Anterior cingulate cortex (tissue), 58 donors: ENCODE results near the gene LRRC17.
"Not testable (repeated sequence)": the region's sequence is repeated elsewhere in the genome, so short reads cannot be mapped to it uniquely, and the experiment has no call there.

Experiments used
- DNase-seq, 58 donors: peaks; one replicate each; lab custom pipeline; 2025; lab: John Stamatoyannopoulos, UW

LRRC17 gene

GRCh38 chr7:102896585-102896984, 16.2 kb upstream of the LRRC17 start:
- no peak for DNase-seq

- DNase-seq, result no peak
These were observed 15.6 kb upstream of the LRRC17 start for GRCh38 chr7:102897211-102897631.

- no peak for DNase-seq
These were observed 14.8 kb upstream of the LRRC17 start for GRCh38 chr7:102897856-102898531.

- no peak for DNase-seq
These were observed 14.3 kb upstream of the LRRC17 start for GRCh38 chr7:102898532-102898859.

- DNase-seq, result not testable (repeated sequence)
These were observed 10.7 kb upstream of the LRRC17 start for GRCh38 chr7:102902052-102902451.

- not testable (repeated sequence) for DNase-seq
These were observed 9.2 kb upstream of the LRRC17 start for GRCh38 chr7:102903576-102903975.

- no peak for DNase-seq
These were observed 4.1 kb upstream of the LRRC17 start for GRCh38 chr7:102908676-102909075.

GRCh38 chr7:102913826-102914225, 1.0 kb downstream of the LRRC17 start:
- no peak for DNase-seq

GRCh38 chr7:102914585-102914984, 1.8 kb downstream of the LRRC17 start:
- DNase-seq, result no peak

- peak in 2 of 58 donors; percentile 2 to 24 for DNase-seq
These were observed 3.6 kb downstream of the LRRC17 start for GRCh38 chr7:102916426-102916825.

- no peak for DNase-seq
These were observed 4.1 kb downstream of the LRRC17 start for GRCh38 chr7:102916881-102917280.

GRCh38 chr7:102917436-102918353, 4.9 kb downstream of the LRRC17 start:
- no peak for DNase-seq

GRCh38 chr7:102918845-102919244, 6.0 kb downstream of the LRRC17 start:
- DNase-seq, result no peak

GRCh38 chr7:102925976-102926782, 13.4 kb downstream of the LRRC17 start:
- no peak for DNase-seq

GRCh38 chr7:102926783-102927140, 14.0 kb downstream of the LRRC17 start:
- no peak for DNase-seq

- no peak for DNase-seq
These were observed 14.6 kb downstream of the LRRC17 start for GRCh38 chr7:102927312-102927933.

GRCh38 chr7:102931757-102932156, 19.0 kb downstream of the LRRC17 start:
- no peak for DNase-seq

- DNase-seq, result peak in 15 of 58 donors; percentile 1 to 42 (median 5)
These were observed 21.0 kb downstream of the LRRC17 start for GRCh38 chr7:102933763-102934162.

GRCh38 chr7:102934239-102934638, 21.4 kb downstream of the LRRC17 start:
- no peak for DNase-seq

GRCh38 chr7:102934701-102935100, 21.9 kb downstream of the LRRC17 start:
- DNase-seq, result no peak
